ENCODE data around the gene DISP3. TPM values are rescaled to one million over a fixed set of nuclear protein-coding genes. Genes with fewer than 3 reads are reported as not detected.

The DISP3 gene
- total RNA-seq, 1 experiment from 2014 or later = 1.1 TPM

DNA sequence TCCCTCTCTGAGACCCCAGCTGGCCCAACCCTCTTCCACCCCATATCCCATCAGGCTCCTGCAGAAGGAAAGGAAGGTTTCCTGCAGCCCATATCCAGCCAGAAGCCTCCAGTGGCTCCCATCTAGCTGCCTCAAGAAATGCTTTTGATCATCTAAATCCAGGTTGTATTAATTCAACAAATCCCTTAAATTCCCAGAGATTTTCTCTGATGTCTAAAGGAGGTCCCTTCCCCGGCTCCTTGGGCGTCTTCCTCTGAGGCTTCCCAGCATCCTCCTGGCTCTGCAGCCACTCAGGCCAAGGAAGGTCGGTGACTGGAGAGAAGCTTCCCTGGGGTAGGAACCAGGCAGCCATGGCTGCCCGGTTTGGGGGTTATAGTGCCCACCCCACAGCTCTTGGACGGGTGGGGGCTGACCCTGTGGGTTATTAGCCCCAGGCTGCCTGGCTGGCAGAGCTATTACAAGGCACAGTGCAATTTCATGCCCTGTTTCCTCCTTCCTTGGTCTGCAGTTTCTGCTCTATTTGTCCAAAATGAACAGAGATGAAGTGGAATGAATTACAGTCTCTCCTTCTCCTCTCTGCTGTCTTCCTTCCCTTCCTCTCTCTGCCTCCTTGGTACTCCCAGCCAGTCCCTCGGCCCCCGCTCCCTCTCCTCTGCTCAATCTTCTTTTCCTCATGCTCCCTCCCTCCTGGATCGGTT, 34.8 kb upstream of the DISP3 start:
- peaks cover 8% of the 10 kb centered on the region; the same call in 1 of the 2 replicates for H3K27me3 ChIP-seq (ENCODE audit: control insufficient read depth, insufficient read depth, low read length)
- TF ChIP-seq, protein P1, sequence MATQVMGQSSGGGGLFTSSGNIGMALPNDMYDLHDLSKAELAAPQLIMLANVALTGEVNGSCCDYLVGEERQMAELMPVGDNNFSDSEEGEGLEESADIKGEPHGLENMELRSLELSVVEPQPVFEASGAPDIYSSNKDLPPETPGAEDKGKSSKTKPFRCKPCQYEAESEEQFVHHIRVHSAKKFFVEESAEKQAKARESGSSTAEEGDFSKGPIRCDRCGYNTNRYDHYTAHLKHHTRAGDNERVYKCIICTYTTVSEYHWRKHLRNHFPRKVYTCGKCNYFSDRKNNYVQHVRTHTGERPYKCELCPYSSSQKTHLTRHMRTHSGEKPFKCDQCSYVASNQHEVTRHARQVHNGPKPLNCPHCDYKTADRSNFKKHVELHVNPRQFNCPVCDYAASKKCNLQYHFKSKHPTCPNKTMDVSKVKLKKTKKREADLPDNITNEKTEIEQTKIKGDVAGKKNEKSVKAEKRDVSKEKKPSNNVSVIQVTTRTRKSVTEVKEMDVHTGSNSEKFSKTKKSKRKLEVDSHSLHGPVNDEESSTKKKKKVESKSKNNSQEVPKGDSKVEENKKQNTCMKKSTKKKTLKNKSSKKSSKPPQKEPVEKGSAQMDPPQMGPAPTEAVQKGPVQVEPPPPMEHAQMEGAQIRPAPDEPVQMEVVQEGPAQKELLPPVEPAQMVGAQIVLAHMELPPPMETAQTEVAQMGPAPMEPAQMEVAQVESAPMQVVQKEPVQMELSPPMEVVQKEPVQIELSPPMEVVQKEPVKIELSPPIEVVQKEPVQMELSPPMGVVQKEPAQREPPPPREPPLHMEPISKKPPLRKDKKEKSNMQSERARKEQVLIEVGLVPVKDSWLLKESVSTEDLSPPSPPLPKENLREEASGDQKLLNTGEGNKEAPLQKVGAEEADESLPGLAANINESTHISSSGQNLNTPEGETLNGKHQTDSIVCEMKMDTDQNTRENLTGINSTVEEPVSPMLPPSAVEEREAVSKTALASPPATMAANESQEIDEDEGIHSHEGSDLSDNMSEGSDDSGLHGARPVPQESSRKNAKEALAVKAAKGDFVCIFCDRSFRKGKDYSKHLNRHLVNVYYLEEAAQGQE (IDR thresholded peaks at IDR 0.05; ENCODE audit: insufficient read depth in 1 of 2, low read depth in 2 of 2, low read length in 1 of 2) = no peak
- TF ChIP-seq, protein P2, sequence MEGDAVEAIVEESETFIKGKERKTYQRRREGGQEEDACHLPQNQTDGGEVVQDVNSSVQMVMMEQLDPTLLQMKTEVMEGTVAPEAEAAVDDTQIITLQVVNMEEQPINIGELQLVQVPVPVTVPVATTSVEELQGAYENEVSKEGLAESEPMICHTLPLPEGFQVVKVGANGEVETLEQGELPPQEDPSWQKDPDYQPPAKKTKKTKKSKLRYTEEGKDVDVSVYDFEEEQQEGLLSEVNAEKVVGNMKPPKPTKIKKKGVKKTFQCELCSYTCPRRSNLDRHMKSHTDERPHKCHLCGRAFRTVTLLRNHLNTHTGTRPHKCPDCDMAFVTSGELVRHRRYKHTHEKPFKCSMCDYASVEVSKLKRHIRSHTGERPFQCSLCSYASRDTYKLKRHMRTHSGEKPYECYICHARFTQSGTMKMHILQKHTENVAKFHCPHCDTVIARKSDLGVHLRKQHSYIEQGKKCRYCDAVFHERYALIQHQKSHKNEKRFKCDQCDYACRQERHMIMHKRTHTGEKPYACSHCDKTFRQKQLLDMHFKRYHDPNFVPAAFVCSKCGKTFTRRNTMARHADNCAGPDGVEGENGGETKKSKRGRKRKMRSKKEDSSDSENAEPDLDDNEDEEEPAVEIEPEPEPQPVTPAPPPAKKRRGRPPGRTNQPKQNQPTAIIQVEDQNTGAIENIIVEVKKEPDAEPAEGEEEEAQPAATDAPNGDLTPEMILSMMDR (IDR thresholded peaks at IDR 0.05) = no peak
- TF ChIP-seq TCF7L2 (IDR thresholded peaks at IDR 0.05; ENCODE audit: low read depth, low read length) (no peak), SIN3A (IDR thresholded peaks at IDR 0.05; ENCODE audit: borderline replicate concordance, insufficient read depth, low read depth, low read length) (no peak)
- intact Hi-C loops (cut with micrococcal nuclease; ENCODE audit: unreplicated experiment) = no loop called here

GRCh38 chr1:11444907-11445306, 34.0 kb upstream of the DISP3 start:
- no peaks in the 10 kb centered on the region for H3K36me3 ChIP-seq (ENCODE audit: control insufficient read depth, insufficient read depth, low read length)
- ChIA-PET POLR2A (no interaction called here), CTCF (no interaction called here)
- H3K4me3 ChIP-seq (ENCODE audit: low read depth in 2 of 2, low read length in 2 of 2) = no peak overlapping the region
- TF ChIP-seq, protein P1 (IDR thresholded peaks at IDR 0.05; ENCODE audit: insufficient read depth in 1 of 2, low read depth in 2 of 2, low read length in 1 of 2) = no peak
- TF ChIP-seq, protein P2 (IDR thresholded peaks at IDR 0.05) = no peak
- TF ChIP-seq SIN3A (IDR thresholded peaks at IDR 0.05; ENCODE audit: borderline replicate concordance, insufficient read depth, low read depth, low read length) (no peak), TCF7L2 (IDR thresholded peaks at IDR 0.05; ENCODE audit: low read depth, low read length) (no peak), POLR2AphosphoS5 (IDR thresholded peaks at IDR 0.05; ENCODE audit: low read depth, low read length) (no peak)
- peak; percentile 46; the same call in 1 of the 2 replicates for ATAC-seq
- H3K9me3 ChIP-seq (ENCODE audit: control insufficient read depth, insufficient read depth, low read depth, low read length) = no peaks in the 10 kb centered on the region
- no peak for DNase-seq (ENCODE audit: low read depth, low spot score)
- BruUV-seq (replicated peaks) = no TSS peak
- H3K27ac ChIP-seq (ENCODE audit: low read length) = no peak overlapping the region
- in situ Hi-C loops (cut with HindIII; ENCODE audit: low pct_unique_long_range_greater_than_20kb, low sequenced_read_pairs) (no loop called here), intact Hi-C loops (cut with micrococcal nuclease; ENCODE audit: unreplicated experiment) (no loop called here)
- H3K4me1 ChIP-seq (ENCODE audit: control insufficient read depth, insufficient read depth, low read length) = no peaks in the 10 kb centered on the region
- H3K27me3 ChIP-seq (ENCODE audit: control insufficient read depth, insufficient read depth, low read length) = peaks cover 4% of the 10 kb centered on the region; the same call in 1 of the 2 replicates

More for the DNA sequence above, 34.8 kb upstream of the DISP3 start:
- no peaks in the 10 kb centered on the region for H3K4me1 ChIP-seq (ENCODE audit: control insufficient read depth, insufficient read depth, low read length)
- H3K9me3 ChIP-seq (ENCODE audit: control insufficient read depth, insufficient read depth, low read depth, low read length) = no peaks in the 10 kb centered on the region
- in situ Hi-C loops (cut with HindIII; ENCODE audit: low pct_unique_long_range_greater_than_20kb, low sequenced_read_pairs) = no loop called here
- H3K4me3 ChIP-seq (ENCODE audit: low read depth in 2 of 2, low read length in 2 of 2) = no peak overlapping the region
- DNase-seq (ENCODE audit: low read depth, low spot score) = no peak
- no peak overlapping the region for H3K27ac ChIP-seq (ENCODE audit: low read length)
- no TSS peak for BruUV-seq (replicated peaks)
- POLR2A ChIA-PET = no interaction called here
- no peak for ATAC-seq
- CTCF ChIA-PET = no interaction called here
- no peaks in the 10 kb centered on the region for H3K36me3 ChIP-seq (ENCODE audit: control insufficient read depth, insufficient read depth, low read length)
